ENCODE results near the gene MYCN.

The MYCN gene

GRCh38 chr2:15990151-15991101 is 50.1 kb downstream of the MYCN start:
- no peak overlapping the region for H3K27ac ChIP-seq
- no peak for TF ChIP-seq CTCF (conservative IDR thresholded peaks at IDR 0.05; ENCODE audit: low read depth)
- ChIA-PET CTCF (no interaction called here), POLR2A (ENCODE audit: low non-redundant PET) (no interaction called here)
- DNase-seq (ENCODE audit: low spot score): no peak

GRCh38 chr2:15991231-15991630 is 50.9 kb downstream of the MYCN start:
- H3K27ac ChIP-seq: no peak overlapping the region
- CTCF ChIA-PET: no interaction called here

GRCh38 chr2:15992457-15993231 is 52.3 kb downstream of the MYCN start:
- no peak overlapping the region for H3K27ac ChIP-seq
- CTCF ChIA-PET: no interaction called here
- TF ChIP-seq CTCF (conservative IDR thresholded peaks at IDR 0.05; ENCODE audit: low read depth): no peak
- POLR2A ChIA-PET (ENCODE audit: low non-redundant PET): no interaction called here
- no peak for DNase-seq (ENCODE audit: low spot score)

More at GRCh38 chr2:15991231-15991630, 50.9 kb downstream of the MYCN start:
- POLR2A ChIA-PET (ENCODE audit: low non-redundant PET): no interaction called here
- no peak for DNase-seq (ENCODE audit: low spot score)
- no peak for TF ChIP-seq CTCF (conservative IDR thresholded peaks at IDR 0.05; ENCODE audit: low read depth)

- ChIA-PET POLR2A (ENCODE audit: low non-redundant PET) (no interaction called here), CTCF (interaction anchor here (0.7 kb wide), 1 partner anchor 191 kb away, joined by 3 read pairs; no protein-coding TSS in a partner anchor)
- no peak overlapping the region for H3K27ac ChIP-seq
- DNase-seq (ENCODE audit: low spot score): no peak
- no peak for TF ChIP-seq CTCF (conservative IDR thresholded peaks at IDR 0.05; ENCODE audit: low read depth)
Observed at GRCh38 chr2:15993232-15993610, 52.9 kb downstream of the MYCN start.

DNA sequence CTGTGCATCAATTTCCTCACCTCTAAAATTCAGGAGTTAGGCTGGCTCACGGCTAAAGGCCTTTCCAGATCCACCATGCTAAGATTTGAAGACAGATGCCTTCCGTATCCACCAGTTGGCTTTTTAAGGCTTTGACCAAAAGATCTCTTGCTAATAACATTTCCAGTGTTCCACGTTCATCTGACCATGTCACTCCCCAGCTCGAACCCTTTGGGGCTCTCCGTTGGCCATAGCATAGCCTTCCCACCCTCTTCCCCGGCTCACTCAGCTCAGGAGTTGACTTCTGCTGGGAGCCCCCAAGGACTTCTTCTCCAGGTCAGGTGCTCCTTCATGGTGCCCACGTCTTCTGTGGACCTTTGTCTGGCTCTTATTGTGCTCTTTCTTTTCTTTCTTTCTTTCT is 53.3 kb downstream of the MYCN start:
- DNase-seq (ENCODE audit: low spot score): no peak
- H3K27ac ChIP-seq: no peak overlapping the region
- POLR2A ChIA-PET (ENCODE audit: low non-redundant PET): no interaction called here
- CTCF ChIA-PET: interaction anchor here (0.7 kb wide), 1 partner anchor 192 kb away, joined by 3 read pairs; no protein-coding TSS in a partner anchor
- no peak for TF ChIP-seq CTCF (conservative IDR thresholded peaks at IDR 0.05; ENCODE audit: low read depth)

- ChIA-PET POLR2A (ENCODE audit: low non-redundant PET) (no interaction called here), CTCF (no interaction called here)
- H3K27ac ChIP-seq: no peak overlapping the region
- no peak for DNase-seq (ENCODE audit: low spot score)
- no peak for TF ChIP-seq CTCF (conservative IDR thresholded peaks at IDR 0.05; ENCODE audit: low read depth)
Observed at GRCh38 chr2:15995603-15996002, 55.3 kb downstream of the MYCN start.

Data from RWPE1 (cell line).